Measurements from ENCODE around the gene FGFBP3. TPM values are rescaled to one million over a fixed set of nuclear protein-coding genes. Genes with fewer than 3 reads are reported as not detected.

Gene FGFBP3
- total RNA-seq, 4 donors from 2014 or later, result 0.96 to 2.6 (median 2.0) TPM

DNA sequence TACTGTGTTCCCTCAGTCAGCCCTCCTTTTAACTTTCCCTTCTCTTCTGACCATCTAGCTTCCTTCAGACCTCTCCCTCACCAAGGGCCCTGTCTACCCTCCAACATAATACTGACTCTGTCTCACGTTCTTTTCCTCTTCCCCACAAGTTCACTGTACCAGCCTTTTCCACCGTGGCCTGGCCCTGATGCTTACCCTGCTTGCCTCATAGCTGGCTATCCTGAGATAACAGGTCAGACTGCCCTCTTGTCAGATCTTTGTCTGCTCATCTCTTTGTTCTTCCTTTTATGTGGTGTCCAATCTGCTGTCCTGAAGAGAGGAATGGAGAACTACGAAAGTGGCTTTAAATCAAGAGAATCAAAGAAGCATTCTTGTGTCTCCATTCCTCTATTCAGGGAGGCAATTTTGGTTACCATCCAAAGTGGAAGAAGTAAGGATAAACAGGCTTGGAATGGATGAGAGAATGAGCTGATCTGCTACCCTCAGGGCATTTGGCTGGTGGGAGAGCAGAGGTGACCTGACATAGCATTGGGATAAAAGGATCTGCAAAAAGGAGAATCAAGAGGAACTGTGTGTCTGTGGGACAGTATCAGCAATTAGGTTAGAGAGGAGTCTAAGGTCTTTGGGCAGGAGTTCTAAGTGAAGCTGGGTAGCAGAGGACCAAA is 22.4 kb upstream of the FGFBP3 start:
- intact Hi-C loops (cut with DNase I), result no loop called here
- Histone ChIP-seq H3K27me3 (no peaks in the 10 kb centered on the region), H3K36me3 (peaks cover 8 to 11% of the 10 kb centered on the region in 2 donors), H3K4me3 (replicated peaks in 1 of 3) (no peak overlapping the region), H3K27ac (no peak overlapping the region), H3K9me3 (no peaks in the 10 kb centered on the region), H3K4me1 (no peaks in the 10 kb centered on the region)
- TF ChIP-seq POLR2A (IDR thresholded peaks at IDR 0.05) (no peak), CTCF (IDR thresholded peaks at IDR 0.05) (no peak)
- no peak for DNase-seq
- 74 to 86% methylated on average over 3 of the region's 3 CpGs for WGBS, 2 donors

DNA sequence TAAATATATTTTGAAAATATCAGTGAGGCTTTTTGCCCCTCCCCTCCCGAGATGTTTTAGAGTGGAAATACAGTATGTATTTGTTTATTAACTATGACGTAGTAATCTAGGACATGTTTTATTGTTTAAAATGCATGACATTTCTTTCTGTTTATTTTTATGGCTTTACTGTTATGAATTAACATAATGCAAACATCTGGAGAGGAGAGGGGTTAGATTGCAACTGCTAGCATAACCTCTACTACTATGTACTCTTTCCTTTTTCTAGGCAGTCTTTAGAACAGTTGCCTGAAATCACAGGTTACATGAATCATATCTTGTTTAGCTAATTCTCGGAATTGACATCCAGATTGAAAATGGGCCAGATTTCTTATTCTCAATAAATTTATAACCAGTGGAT is 21.7 kb upstream of the FGFBP3 start:
- Histone ChIP-seq H3K27ac (no peak overlapping the region), H3K36me3 (peaks cover under 1 to 4% of the 10 kb centered on the region in 2 donors), H3K9me3 (no peaks in the 10 kb centered on the region), H3K27me3 (no peaks in the 10 kb centered on the region), H3K4me3 (replicated peaks in 1 of 3) (no peak overlapping the region), H3K4me1 (peaks cover 0 to under 1% of the 10 kb centered on the region in 2 donors)
- DNase-seq, result no peak
- intact Hi-C loops (cut with DNase I), result no loop called here
- TF ChIP-seq POLR2A (IDR thresholded peaks at IDR 0.05), result no peak
- no peak for TF ChIP-seq CTCF (IDR thresholded peaks at IDR 0.05)
- 89 to 90% methylated on average over 3 of the region's 3 CpGs for WGBS, 2 donors

DNA sequence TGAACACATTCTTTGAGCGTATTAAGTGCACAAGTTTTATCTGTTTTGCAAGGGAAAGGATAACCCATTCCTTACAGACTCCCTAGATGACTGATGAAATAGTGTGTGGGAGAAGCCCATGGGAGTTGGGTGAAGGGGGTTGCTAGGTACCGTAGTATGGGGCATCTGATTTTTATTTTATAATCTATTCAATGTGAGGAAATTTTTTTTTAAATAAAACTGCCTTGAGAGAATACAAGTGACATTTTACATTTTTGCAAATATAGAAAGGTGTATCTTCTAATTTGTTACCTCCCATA is 15.7 kb upstream of the FGFBP3 start:
- intact Hi-C loops (cut with DNase I), result no loop called here
- TF ChIP-seq POLR2A (IDR thresholded peaks at IDR 0.05) (no peak), CTCF (IDR thresholded peaks at IDR 0.05) (no peak)
- H3K36me3 ChIP-seq, result no peaks in the 10 kb centered on the region
- no peaks in the 10 kb centered on the region for H3K27me3 ChIP-seq
- 64 to 66% methylated on average over 2 of the region's 2 CpGs for WGBS, 2 donors
- H3K4me1 ChIP-seq, result peaks cover 12 to 19% of the 10 kb centered on the region in 2 donors
- H3K9me3 ChIP-seq, result no peaks in the 10 kb centered on the region
- peak overlapping the region in 1 of 3 donors; percentile 88 for H3K4me3 ChIP-seq (replicated peaks in 1 of 3)
- no peak overlapping the region for H3K27ac ChIP-seq
- no peak for DNase-seq

DNA sequence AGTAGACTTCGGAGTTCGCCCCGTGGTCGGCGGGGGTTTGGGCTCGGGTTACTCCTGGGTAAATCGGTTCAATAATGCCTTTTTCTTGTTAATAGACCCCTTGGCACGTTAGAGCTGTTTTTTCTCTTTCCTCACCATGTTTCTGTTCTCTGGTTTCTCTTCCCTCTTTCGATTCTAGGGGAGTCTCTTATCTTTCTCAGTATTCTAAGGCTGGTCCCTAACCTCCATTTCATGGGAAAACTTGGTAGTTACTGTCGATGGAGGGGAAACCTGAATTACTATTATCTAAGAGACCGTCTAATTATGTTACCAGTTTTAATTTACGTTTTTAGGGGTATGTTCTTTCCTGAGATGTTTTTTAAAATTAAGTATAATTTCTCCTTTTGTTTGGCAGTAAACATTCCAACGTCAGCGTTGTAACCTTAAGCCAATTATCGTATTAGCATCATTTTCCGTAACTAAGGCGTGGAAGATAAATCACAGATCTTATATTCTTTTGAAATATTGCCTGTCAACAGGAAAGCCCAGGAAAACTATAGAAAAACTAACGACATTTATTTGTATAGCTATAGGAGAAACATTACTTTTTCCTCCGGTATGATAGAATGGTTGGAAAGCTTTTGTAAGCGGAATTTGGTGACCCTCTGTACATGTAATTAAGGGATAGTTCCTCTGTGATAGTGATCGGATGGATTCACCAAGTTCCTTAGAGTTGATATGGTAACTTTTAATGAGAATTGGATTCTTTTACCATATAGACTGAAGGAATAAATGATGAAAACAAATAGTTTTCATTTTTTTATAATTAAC is 15.1 kb upstream of the FGFBP3 start:
- no peaks in the 10 kb centered on the region for H3K9me3 ChIP-seq
- WGBS, 2 donors, result 3 to 4% methylated on average over 21 of the region's 21 CpGs
- TF ChIP-seq CTCF (IDR thresholded peaks at IDR 0.05), result no peak
- TF ChIP-seq POLR2A (IDR thresholded peaks at IDR 0.05), result no peak
- no peaks in the 10 kb centered on the region for H3K36me3 ChIP-seq
- H3K4me3 ChIP-seq (replicated peaks in 1 of 3), result peak overlapping the region; percentile 88 to 95 (median 94)
- peaks cover 12 to 19% of the 10 kb centered on the region in 2 donors for H3K4me1 ChIP-seq
- DNase-seq, result no peak
- intact Hi-C loops (cut with DNase I), result no loop called here
- no peaks in the 10 kb centered on the region for H3K27me3 ChIP-seq
- H3K27ac ChIP-seq, result peak overlapping the region; percentile 92 to 97 (median 94)

Measured in thyroid gland (tissue), 4 donors.